ENCODE results near the gene DONSON. TPM values are rescaled to one million over a fixed set of nuclear protein-coding genes. Genes with fewer than 3 reads are reported as not detected.

The DONSON gene
- total and polyA plus RNA-seq, 2 of the 13 experiments (the other 11 are each of a cell fraction or from before 2014, with no cell fraction given), result 35.4 to 63.6 TPM

DNA sequence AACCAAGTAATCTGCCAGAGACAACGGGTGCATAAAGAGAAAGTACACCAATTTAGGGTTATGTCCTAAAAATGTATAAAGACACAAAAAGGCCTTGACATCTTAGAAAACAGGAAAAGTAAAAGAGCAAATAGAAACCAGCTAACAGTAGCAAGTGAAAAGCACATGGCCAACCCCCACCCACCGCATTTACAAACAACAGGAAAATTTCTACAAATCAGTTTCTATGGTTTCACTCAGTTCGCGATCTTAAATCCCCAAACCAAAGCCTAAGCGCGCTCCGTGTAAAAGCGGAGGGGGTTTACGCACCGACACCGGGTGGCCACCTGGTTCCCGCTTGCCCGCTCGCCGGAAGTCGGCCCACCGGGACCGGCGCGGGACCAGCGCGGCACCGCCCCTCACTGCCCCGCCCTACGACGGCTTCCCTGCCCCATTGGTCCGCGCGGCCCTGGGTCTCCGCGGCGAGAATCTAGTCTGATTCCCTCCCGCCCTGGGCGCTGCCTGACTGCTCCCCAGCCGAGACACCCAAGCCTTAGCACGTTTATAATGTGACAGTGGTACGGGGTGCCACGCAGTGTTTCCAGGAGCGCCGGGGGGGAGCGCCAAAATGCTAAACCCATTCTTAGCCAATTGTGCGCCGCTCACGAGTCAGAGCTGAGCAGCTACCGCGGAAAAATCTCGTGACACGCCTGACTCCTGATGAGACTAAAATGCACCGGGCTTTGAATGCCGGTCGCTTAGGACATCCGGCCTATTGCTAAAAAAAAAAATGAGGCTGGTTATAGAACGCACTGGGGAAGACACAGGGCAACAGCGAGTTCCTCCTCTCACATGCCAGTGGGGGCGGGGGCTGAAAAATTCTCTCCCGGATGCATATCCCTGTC, 46.5 kb downstream of the DONSON start, which contains the start of gene GART (continued):
- no peak for TF ChIP-seq HNF4G (IDR thresholded peaks at IDR 0.05; ENCODE audit: borderline replicate concordance, low read depth, low read length)
- no peak for TF ChIP-seq HNF4G (CRISPR knock-in tag; IDR thresholded peaks at IDR 0.05; ENCODE audit: borderline replicate concordance, low read depth)
- no peak for TF ChIP-seq NCOR1 (IDR thresholded peaks at IDR 0.05; ENCODE audit: borderline replicate concordance, low read length)
- no peak for TF ChIP-seq FOXJ3 (CRISPR knock-in tag; IDR thresholded peaks at IDR 0.05; ENCODE audit: borderline replicate concordance)
- TF ChIP-seq PBX3 (CRISPR knock-in tag; IDR thresholded peaks at IDR 0.05; ENCODE audit: borderline replicate concordance), result 0 out of 2 replicates have a peak, but pooled peaks have one; percentile 64
- no peak for TF ChIP-seq ZBTB3 (CRISPR knock-in tag; IDR thresholded peaks at IDR 0.05; ENCODE audit: borderline replicate concordance, low read depth)
- TF ChIP-seq SALL2 (CRISPR knock-in tag; IDR thresholded peaks at IDR 0.05), result peak; percentile 29; the same call in 1 of the 2 replicates
- TF ChIP-seq DNMT3B (CRISPR knock-in tag; conservative IDR thresholded peaks at IDR 0.05), result no peak
- peak; percentile 14; the same call in 1 of the 2 replicates for TF ChIP-seq POGZ (CRISPR knock-in tag; IDR thresholded peaks at IDR 0.05)
- no peak for TF ChIP-seq THYN1 (CRISPR knock-in tag; IDR thresholded peaks at IDR 0.05; ENCODE audit: borderline replicate concordance, low read depth)
- no peak for TF ChIP-seq FOXO1 (CRISPR knock-in tag; IDR thresholded peaks at IDR 0.05)
- TF ChIP-seq CBFB (CRISPR knock-in tag; IDR thresholded peaks at IDR 0.05), result no peak
- TF ChIP-seq ZNF180 (CRISPR knock-in tag; IDR thresholded peaks at IDR 0.05; ENCODE audit: borderline replicate concordance, low read depth), result no peak
- TF ChIP-seq SUZ12 (IDR thresholded peaks at IDR 0.05; ENCODE audit: low read depth, low read length), result no peak
- no peak for TF ChIP-seq ZNF7 (CRISPR knock-in tag; IDR thresholded peaks at IDR 0.05)
- TF ChIP-seq DNMT1 (CRISPR knock-in tag; IDR thresholded peaks at IDR 0.05), result 0 out of 2 replicates have a peak, but pooled peaks have one; percentile 22
- no peak for TF ChIP-seq ZNF674 (CRISPR knock-in tag; IDR thresholded peaks at IDR 0.05; ENCODE audit: low read depth)
- TF ChIP-seq ZNF33A (CRISPR knock-in tag; IDR thresholded peaks at IDR 0.05; ENCODE audit: borderline replicate concordance), result peak; percentile 93; the same call in 1 of the 2 replicates
- no peak for TF ChIP-seq ZNF451 (CRISPR knock-in tag; IDR thresholded peaks at IDR 0.05)
- peak; percentile 37; the same call in 1 of the 2 replicates for TF ChIP-seq BORCS8-MEF2B (CRISPR knock-in tag; IDR thresholded peaks at IDR 0.05)
- TF ChIP-seq, protein P1, sequence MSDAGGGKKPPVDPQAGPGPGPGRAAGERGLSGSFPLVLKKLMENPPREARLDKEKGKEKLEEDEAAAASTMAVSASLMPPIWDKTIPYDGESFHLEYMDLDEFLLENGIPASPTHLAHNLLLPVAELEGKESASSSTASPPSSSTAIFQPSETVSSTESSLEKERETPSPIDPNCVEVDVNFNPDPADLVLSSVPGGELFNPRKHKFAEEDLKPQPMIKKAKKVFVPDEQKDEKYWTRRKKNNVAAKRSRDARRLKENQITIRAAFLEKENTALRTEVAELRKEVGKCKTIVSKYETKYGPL (CRISPR knock-in tag; IDR thresholded peaks at IDR 0.05), result no peak
- TF ChIP-seq NFKB2 (CRISPR knock-in tag; IDR thresholded peaks at IDR 0.05; ENCODE audit: borderline replicate concordance), result peak; percentile 53
- TF ChIP-seq ZNF619 (CRISPR knock-in tag; IDR thresholded peaks at IDR 0.05), result no peak
- TF ChIP-seq ZNF547 (CRISPR knock-in tag; IDR thresholded peaks at IDR 0.05), result no peak
- no peak for TF ChIP-seq CREB1 (IDR thresholded peaks at IDR 0.05)
- no peak for TF ChIP-seq CREB1 (CRISPR knock-in tag; IDR thresholded peaks at IDR 0.05)
- TF ChIP-seq BCL3 (CRISPR knock-in tag; IDR thresholded peaks at IDR 0.05), result no peak
- no peak for TF ChIP-seq ZNF484 (CRISPR knock-in tag; IDR thresholded peaks at IDR 0.05; ENCODE audit: borderline replicate concordance, low read depth)
